ENCODE measurements around the gene SIRT5.

- no peak for TF ChIP-seq CTCF (IDR thresholded peaks at IDR 0.05)
- no peak for TF ChIP-seq POLR2A (IDR thresholded peaks at IDR 0.05)
- no peak for TF ChIP-seq POLR2AphosphoS5 (IDR thresholded peaks at IDR 0.05)
These were observed 36.9 kb upstream of the SIRT5 start for GRCh38 chr6:13537527-13537897.

All from stomach (tissue), 4 donors.